Peyer's patch (tissue), 4 donors: Measurements from ENCODE around the gene CA9.

Experiments used
- CTCF ChIP-seq, 6 experiments: fragments of 450-650 bp in 4 of 6; fragments of 200-600 bp in 2 of 6; sonication (generic) in 1 of 6; IDR thresholded peaks; one replicate each; pipeline ENCODE4 v1.5.1; 2017 to 2019; ENCODE audit warnings: antibody characterized with exemption in 6 of 6, mild to moderate bottlenecking in 3 of 6, moderate library complexity in 1 of 6
- POLR2A ChIP-seq, 2 donors: fragments of 450-650 bp; IDR thresholded peaks; one replicate each; pipeline ENCODE4 v1.5.1; 2017; ENCODE audit warnings: antibody characterized with exemption in 2 of 2, mild to moderate bottlenecking in 2 of 2, moderate library complexity in 2 of 2

- TF ChIP-seq CTCF (IDR thresholded peaks at IDR 0.05) = no peak
- no peak for TF ChIP-seq POLR2A (IDR thresholded peaks at IDR 0.05)
These were observed 11.3 kb upstream of the CA9 start for GRCh38 chr9:35662437-35662836.
